Measurements from ENCODE around the gene SLC16A14.

DNA sequence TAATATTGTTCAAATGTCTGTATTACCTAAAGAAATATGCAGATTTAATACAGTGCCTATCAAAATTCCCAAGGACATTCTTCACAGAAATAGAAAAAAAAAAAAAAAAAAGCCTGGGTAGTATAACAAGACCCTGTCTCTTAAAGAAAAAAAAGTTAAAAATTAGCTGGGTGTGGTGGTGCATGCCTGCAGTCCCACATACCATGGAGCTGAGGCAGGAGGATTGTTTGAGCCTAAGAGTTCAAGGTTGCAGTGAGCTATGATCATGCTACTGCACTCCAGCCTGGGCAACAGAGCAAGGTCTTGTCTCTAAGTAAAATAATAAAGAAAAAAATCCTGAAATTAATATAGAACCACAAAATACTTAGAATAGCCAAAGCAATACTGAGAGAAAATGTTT is 51.9 kb downstream of the SLC16A14 start:
- TF ChIP-seq CTCF (IDR thresholded peaks at IDR 0.05; ENCODE audit: insufficient read depth, low read length) (no peak), POLR2AphosphoS5 (IDR thresholded peaks at IDR 0.05; ENCODE audit: low read depth) (no peak), REST (IDR thresholded peaks at IDR 0.05; ENCODE audit: insufficient replicate concordance, low read depth) (no peak), SPI1 (IDR thresholded peaks at IDR 0.05; ENCODE audit: borderline replicate concordance, low read depth) (no peak)

Data from HL-60 (cell line).